ENCODE results near the gene GRID1.

The GRID1 gene

DNA sequence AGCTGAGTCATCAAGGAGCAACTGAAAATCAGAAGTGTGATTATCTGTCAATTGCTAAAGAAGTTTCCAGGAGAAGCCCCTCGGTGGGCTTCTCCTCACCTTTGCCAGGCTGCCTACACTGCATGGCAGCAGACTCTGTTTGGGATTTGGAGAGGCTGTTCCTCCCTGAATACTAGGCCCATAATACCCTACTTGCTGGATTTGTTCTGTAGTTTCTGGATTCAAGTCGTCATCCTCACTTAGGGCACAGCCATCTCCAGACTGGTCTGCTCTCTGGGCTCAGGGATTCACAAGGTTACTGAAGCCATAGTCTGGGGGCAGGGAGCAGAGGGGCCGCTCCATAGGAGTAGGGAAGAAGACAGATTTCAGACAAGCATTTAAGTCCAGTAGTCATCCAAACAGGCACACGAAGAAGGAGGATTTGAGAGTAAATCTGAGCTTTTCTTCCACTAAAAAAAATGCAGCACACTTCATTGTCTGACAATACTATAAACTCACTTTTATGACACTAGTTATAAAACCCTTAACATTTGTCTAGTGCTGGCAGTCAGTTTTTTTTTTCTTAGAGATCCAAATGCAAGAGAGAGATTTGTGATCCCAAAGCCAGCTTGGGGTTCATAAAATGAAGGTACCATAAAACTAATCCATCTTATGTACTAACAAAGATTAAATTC is 723.3 kb downstream of the GRID1 start:
- in situ Hi-C loops (cut with MboI; ENCODE audit: low sequenced_read_pairs) = no loop called here
- no peaks in the 10 kb centered on the region for H3K9me3 ChIP-seq
- no peaks in the 10 kb centered on the region for H3K4me1 ChIP-seq
- H3K4me3 ChIP-seq = no peak overlapping the region
- no peaks in the 10 kb centered on the region for H3K27me3 ChIP-seq (ENCODE audit: low read depth)
- DNase-seq (ENCODE audit: low spot score in 2 of 2) = no peak
- no peaks in the 10 kb centered on the region for H3K36me3 ChIP-seq (replicated peaks)

DNA sequence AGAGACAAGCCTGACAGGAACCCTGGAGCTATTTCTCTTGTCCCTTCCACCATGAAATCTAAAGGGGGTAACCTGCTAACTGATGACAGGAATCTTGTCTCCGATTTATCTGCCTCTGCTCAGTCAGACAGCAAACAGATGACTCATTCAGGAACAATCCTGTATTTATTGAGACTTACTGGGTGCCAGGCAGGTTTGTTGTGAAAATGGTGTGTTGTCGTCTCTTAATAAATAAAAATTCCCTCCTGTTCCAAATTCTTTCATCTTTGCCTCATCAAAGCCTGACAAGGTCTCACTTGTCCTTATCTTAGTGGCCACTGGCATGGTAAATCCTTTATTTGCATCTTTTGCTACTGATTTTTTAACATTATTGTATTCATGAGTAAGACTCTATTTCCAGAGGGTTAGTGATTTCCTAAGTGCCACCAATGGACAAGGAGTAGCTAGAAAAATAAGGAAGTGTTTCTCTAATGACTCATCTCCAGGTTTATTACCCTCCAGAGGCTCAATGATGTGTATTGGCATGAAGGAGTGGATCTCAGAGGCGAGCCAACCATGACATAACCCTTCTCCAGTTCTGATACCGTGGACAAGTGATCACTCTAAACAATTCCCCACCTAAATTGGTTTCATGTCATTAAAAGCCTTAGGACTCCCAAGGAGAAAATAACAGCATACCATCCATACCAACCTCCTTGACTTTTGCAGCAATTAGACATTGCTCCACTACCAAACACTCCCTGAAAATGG is 724.0 kb downstream of the GRID1 start:
- Histone ChIP-seq H3K9me3 (no peaks in the 10 kb centered on the region), H3K4me3 (no peak overlapping the region), H3K36me3 (replicated peaks) (no peaks in the 10 kb centered on the region), H3K27me3 (ENCODE audit: low read depth) (no peaks in the 10 kb centered on the region), H3K4me1 (no peaks in the 10 kb centered on the region)
- in situ Hi-C loops (cut with MboI; ENCODE audit: low sequenced_read_pairs) = no loop called here
- no peak for DNase-seq (ENCODE audit: low spot score in 2 of 2)

DNA sequence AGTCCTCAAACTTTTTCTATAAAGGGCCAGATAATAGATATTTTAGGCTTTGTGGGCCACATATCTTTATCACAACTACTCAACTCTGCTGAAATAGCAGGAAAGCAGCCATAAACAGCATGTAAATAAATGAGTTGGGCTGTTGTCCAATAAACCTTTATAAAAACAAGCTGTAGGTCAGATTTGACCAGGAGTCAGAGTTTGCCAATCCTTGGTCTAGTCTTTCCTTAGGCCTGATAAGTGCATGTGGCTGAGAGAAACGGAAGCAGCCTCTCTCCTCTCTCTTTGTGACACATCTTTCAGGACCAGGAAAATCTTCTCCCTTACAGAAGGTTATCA is 724.5 kb downstream of the GRID1 start:
- H3K27me3 ChIP-seq (ENCODE audit: low read depth) = no peaks in the 10 kb centered on the region
- H3K9me3 ChIP-seq = no peaks in the 10 kb centered on the region
- no peaks in the 10 kb centered on the region for H3K36me3 ChIP-seq (replicated peaks)
- H3K4me3 ChIP-seq = no peak overlapping the region
- no peaks in the 10 kb centered on the region for H3K4me1 ChIP-seq
- no peak for DNase-seq (ENCODE audit: low spot score in 2 of 2)
- in situ Hi-C loops (cut with MboI; ENCODE audit: low sequenced_read_pairs) = no loop called here

DNA sequence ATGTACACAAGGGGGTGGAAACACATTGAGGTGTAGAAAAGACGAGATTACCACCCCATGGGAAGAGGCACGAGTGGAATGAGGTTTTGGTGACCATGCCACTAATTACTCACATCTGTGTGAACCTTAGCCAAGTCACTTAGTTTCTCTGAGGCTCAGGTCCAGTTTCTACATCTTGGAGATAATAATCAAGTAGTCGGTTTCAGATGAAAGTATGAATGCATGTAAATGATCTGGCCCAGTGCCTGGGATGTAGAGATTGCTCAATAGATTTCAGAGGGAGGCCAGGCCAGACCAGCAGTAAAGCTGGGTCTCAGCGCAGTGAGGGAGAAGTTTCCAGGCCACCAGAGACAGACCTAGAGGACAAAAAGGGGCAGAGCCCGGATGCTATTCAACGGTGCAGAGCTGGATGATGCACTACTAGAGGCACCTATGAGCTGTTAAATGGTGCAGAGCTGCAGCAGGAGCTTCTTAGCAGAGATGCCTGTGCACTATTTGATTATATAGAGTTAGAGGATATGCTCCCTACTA is 725.1 kb downstream of the GRID1 start:
- Histone ChIP-seq H3K27me3 (ENCODE audit: low read depth) (no peaks in the 10 kb centered on the region), H3K9me3 (no peaks in the 10 kb centered on the region), H3K36me3 (replicated peaks) (no peaks in the 10 kb centered on the region), H3K4me1 (no peaks in the 10 kb centered on the region), H3K4me3 (no peak overlapping the region)
- no peak for DNase-seq (ENCODE audit: low spot score in 2 of 2)
- in situ Hi-C loops (cut with MboI; ENCODE audit: low sequenced_read_pairs) = no loop called here

DNA sequence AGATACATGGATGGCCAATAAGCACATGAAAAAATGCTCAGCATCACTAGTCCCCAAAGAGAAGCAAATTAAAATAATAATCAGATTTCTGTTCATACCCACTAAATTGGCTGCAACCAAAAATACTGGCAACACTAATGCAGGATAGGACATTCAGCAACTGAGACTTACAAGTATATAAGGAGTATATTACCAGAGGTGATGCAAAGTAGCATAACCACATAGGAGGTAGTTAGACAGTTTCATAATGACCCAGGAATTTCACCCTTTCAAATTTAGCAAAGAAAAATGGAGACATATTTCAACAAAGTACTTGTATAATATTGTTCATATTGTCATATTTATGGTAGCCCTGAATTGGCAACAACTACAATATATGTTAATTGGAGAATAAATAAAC is 727.8 kb downstream of the GRID1 start:
- H3K4me3 ChIP-seq = no peak overlapping the region
- DNase-seq (ENCODE audit: low spot score in 2 of 2) = no peak
- H3K36me3 ChIP-seq (replicated peaks) = no peaks in the 10 kb centered on the region
- in situ Hi-C loops (cut with MboI; ENCODE audit: low sequenced_read_pairs) = no loop called here
- H3K4me1 ChIP-seq = no peaks in the 10 kb centered on the region
- no peaks in the 10 kb centered on the region for H3K9me3 ChIP-seq
- H3K27me3 ChIP-seq (ENCODE audit: low read depth) = no peaks in the 10 kb centered on the region

DNA sequence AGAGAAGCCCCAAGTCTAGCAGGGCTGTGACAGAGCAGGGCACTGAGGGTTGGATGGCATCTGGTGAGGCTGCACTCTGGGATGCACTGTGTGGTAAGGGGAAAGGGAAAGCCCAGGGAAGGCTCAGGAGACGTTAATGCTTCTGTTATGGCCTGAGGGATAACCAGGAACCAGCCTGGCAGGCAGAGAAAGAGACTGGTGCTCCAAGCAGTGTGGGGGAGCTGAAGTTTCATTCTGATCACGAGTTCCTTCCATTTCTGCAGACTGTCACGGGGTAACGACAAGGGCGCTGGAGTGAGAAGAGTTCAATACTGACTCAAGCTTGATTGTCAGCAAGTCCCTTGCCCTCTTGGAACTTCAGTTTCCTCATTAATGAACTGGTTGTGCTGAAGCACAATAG is 730.9 kb downstream of the GRID1 start:
- Histone ChIP-seq H3K9me3 (no peaks in the 10 kb centered on the region), H3K27me3 (ENCODE audit: low read depth) (no peaks in the 10 kb centered on the region), H3K4me3 (no peak overlapping the region), H3K4me1 (no peaks in the 10 kb centered on the region), H3K36me3 (replicated peaks) (no peaks in the 10 kb centered on the region)
- in situ Hi-C loops (cut with MboI; ENCODE audit: low sequenced_read_pairs) = no loop called here
- no peak for DNase-seq (ENCODE audit: low spot score in 2 of 2)

DNA sequence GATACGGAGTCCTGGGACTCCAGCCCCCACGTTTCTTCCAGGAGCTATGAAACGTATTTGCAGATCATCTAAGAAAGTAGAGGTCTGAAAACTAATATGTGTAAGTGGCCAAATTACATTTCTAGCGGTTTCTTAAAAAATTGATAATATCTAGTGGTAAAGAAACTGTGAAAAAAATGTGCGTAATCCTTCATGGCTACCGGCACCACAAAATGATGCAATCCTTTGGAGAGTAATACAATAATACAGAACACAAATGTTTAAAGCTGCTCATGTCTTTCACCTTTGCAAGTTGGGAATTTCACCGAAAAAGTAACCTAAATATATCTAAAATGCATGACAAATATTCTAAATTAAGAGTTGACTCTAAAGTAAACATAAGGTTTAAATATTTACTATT is 742.1 kb downstream of the GRID1 start:
- H3K4me1 ChIP-seq = no peaks in the 10 kb centered on the region
- H3K27me3 ChIP-seq (ENCODE audit: low read depth) = no peaks in the 10 kb centered on the region
- in situ Hi-C loops (cut with MboI; ENCODE audit: low sequenced_read_pairs) = no loop called here
- no peak for DNase-seq (ENCODE audit: low spot score in 2 of 2)
- H3K4me3 ChIP-seq = no peak overlapping the region
- no peaks in the 10 kb centered on the region for H3K36me3 ChIP-seq (replicated peaks)
- no peaks in the 10 kb centered on the region for H3K9me3 ChIP-seq

DNA sequence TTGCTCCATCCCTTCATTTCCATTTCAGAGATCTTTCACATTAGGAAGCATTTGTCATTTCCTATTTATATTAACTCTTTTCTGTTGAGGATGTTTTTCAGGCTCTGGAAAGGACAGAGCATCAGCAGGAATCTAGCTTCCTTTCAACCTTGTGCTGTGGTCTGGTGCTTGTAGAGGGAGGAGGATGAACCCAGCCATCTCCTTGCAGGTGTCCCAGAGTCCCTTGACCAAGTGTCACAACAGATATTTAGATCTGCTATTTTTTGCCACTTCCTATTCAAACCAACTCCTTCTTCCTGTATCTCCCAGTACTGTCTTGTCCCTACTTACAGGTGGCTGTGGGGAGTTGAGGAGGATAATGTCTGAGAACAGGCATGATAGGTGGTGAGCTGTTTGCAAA is 742.8 kb downstream of the GRID1 start:
- Histone ChIP-seq H3K27me3 (ENCODE audit: low read depth) (no peaks in the 10 kb centered on the region), H3K9me3 (no peaks in the 10 kb centered on the region), H3K4me1 (no peaks in the 10 kb centered on the region), H3K4me3 (no peak overlapping the region), H3K36me3 (replicated peaks) (no peaks in the 10 kb centered on the region)
- no peak for DNase-seq (ENCODE audit: low spot score in 2 of 2)
- in situ Hi-C loops (cut with MboI; ENCODE audit: low sequenced_read_pairs) = no loop called here

DNA sequence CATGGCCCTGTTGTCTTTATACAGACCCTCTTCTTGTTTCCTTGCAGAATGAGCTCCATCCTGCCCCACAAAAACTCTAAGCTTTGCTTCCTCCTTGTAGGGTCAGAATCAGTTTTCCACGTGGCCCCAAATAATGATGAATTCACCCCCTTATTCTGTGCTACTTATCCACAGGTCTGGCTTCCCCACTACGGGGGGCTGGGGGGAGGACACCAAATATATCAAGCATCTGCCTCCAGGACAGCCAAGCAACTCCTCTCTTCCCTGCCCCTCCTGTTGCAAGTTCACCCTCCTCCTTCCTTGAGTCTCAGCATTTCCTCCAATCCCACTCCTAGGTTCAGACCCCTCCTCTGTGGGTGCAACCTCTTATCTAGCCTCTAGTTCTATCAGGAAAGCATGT is 743.3 kb downstream of the GRID1 start:
- in situ Hi-C loops (cut with MboI; ENCODE audit: low sequenced_read_pairs) = no loop called here
- no peak overlapping the region for H3K4me3 ChIP-seq
- H3K27me3 ChIP-seq (ENCODE audit: low read depth) = no peaks in the 10 kb centered on the region
- no peaks in the 10 kb centered on the region for H3K9me3 ChIP-seq
- no peaks in the 10 kb centered on the region for H3K36me3 ChIP-seq (replicated peaks)
- DNase-seq (ENCODE audit: low spot score in 2 of 2) = no peak
- no peaks in the 10 kb centered on the region for H3K4me1 ChIP-seq

DNA sequence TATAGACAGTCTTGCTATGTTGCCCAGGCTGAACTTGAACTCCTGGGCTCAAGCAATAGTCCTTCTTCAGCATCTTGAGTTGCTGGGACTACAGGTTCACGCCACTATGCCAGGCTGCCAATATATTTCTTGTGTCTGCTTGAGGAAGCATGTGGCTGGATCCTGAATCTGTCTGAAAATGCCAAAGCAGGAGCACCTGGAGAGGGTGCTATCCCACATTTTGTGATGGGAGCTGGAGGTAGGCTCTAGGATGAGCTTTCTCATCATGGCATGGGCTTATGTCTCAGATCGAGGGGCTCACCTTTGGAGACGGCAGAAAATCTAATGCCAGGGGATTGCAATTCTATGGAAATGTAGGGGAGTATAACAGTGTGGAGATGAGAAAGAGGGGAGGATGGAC is 744.2 kb downstream of the GRID1 start:
- DNase-seq (ENCODE audit: low spot score in 2 of 2) = no peak
- Histone ChIP-seq H3K4me3 (no peak overlapping the region), H3K27me3 (ENCODE audit: low read depth) (no peaks in the 10 kb centered on the region), H3K36me3 (replicated peaks) (no peaks in the 10 kb centered on the region), H3K4me1 (no peaks in the 10 kb centered on the region), H3K9me3 (no peaks in the 10 kb centered on the region)
- in situ Hi-C loops (cut with MboI; ENCODE audit: low sequenced_read_pairs) = no loop called here

DNA sequence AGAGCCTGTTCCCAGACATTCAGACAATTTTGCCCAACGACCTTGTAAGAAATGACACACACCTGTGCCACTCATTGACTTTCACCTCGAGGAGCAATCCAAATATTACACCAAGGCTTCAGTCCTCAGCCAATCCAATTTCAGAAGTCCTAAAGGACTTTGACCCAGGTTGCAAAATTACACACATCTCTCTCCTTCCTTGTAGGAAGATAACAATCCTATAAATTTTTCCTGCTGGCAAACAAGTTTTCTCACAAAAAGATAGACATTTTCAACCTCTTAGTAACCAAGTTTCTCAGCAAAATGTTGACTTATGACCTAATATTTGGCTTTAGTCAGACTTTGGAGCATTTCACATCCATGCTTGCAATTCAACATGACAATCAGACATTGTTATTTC is 745.0 kb downstream of the GRID1 start:
- DNase-seq (ENCODE audit: low spot score in 2 of 2) = no peak
- Histone ChIP-seq H3K36me3 (replicated peaks) (no peaks in the 10 kb centered on the region), H3K9me3 (no peaks in the 10 kb centered on the region), H3K27me3 (ENCODE audit: low read depth) (no peaks in the 10 kb centered on the region), H3K4me1 (no peaks in the 10 kb centered on the region), H3K4me3 (no peak overlapping the region)
- in situ Hi-C loops (cut with MboI; ENCODE audit: low sequenced_read_pairs) = no loop called here

DNA sequence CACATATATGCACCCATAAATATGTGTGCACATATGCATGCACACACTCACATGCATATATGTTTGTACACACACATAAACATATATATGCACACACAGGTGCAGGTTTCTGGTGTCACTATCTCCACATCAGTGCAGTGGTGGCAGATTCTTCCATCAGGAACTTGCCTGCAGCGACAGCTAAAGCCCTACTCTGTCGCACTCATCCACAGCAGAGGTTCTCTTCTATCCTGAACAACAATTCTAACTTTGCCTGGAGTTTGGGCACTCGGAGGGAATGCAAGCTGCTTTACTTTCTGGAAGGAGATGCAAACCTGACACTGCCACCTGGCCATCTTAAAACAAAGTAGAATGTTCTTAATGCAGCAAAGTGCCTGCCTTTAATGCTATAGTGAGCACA is 745.8 kb downstream of the GRID1 start:
- Histone ChIP-seq H3K9me3 (no peaks in the 10 kb centered on the region), H3K27me3 (ENCODE audit: low read depth) (no peaks in the 10 kb centered on the region), H3K36me3 (replicated peaks) (no peaks in the 10 kb centered on the region), H3K4me1 (no peaks in the 10 kb centered on the region), H3K4me3 (no peak overlapping the region)
- in situ Hi-C loops (cut with MboI; ENCODE audit: low sequenced_read_pairs) = no loop called here
- no peak for DNase-seq (ENCODE audit: low spot score in 2 of 2)

DNA sequence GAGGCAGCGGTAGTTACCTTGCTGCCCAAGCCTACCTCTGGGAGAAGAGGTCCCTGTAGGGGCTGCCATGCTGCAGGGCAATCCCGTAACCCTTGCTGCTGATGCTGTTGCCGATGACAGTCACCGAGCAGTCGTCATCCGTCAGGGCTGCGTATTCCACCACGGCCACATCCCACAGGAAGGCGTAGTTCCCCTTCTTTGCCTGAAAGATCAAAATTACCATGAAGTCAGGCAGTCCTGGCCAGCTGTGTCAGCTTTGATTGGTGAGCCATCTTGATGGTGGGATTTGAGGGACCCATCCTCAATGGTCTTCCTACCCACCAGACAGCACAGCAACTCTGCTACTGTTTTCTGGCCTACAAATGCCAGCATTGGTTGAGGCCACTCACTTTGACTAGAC is 746.8 kb downstream of the GRID1 start:
- H3K4me1 ChIP-seq = no peaks in the 10 kb centered on the region
- no peaks in the 10 kb centered on the region for H3K27me3 ChIP-seq (ENCODE audit: low read depth)
- DNase-seq (ENCODE audit: low spot score in 2 of 2) = no peak
- in situ Hi-C loops (cut with MboI; ENCODE audit: low sequenced_read_pairs) = no loop called here
- no peaks in the 10 kb centered on the region for H3K36me3 ChIP-seq (replicated peaks)
- no peak overlapping the region for H3K4me3 ChIP-seq
- H3K9me3 ChIP-seq = no peaks in the 10 kb centered on the region

DNA sequence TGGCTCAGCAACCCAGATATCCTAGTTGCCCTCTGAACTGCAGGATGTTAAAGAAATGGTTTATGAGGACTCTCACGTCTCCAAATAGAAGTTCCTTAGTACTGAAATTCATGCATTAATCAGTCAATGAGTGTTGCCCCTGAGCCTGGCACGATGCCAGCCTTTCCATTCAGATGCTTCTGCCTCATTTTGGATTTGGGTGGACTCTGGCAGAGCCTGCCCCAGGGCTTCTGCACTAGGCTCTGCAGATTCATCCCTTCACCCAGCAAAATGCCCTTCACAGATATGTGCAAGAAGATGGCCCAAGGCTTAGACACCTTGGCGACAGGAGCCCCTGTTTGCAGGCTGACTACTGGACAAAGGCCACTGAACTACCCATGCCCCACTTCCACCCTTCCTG is 747.8 kb downstream of the GRID1 start:
- Histone ChIP-seq H3K4me1 (no peaks in the 10 kb centered on the region), H3K27me3 (ENCODE audit: low read depth) (no peaks in the 10 kb centered on the region), H3K36me3 (replicated peaks) (no peaks in the 10 kb centered on the region), H3K4me3 (no peak overlapping the region), H3K9me3 (no peaks in the 10 kb centered on the region)
- in situ Hi-C loops (cut with MboI; ENCODE audit: low sequenced_read_pairs) = no loop called here
- DNase-seq (ENCODE audit: low spot score in 2 of 2) = no peak
